IMR-90 (cell line): Measurements from ENCODE around the gene NAA10. TPM values are rescaled to one million over a fixed set of nuclear protein-coding genes. Genes with fewer than 3 reads are reported as not detected.

Source experiments
- ATAC-seq: fragments of 200-7000 bp; cut with Tn5 transposase; 2 replicates; pipeline ENCODE4 v1.9.1; 2020; ENCODE audit warnings: low read depth, mild to moderate bottlenecking, moderate library complexity
- BruUV-seq: library from RNA; stranded (reverse); fragments of 400-500 nt; replicated peaks from 2 replicates; lab custom pipeline; 2021; lab: Mats Ljungman, UMichigan
- CTCF ChIA-PET: fragments of 300-600 bp; formaldehyde crosslinking; extraction: SDS; loops from one replicate; lab custom pipeline; 2021; ENCODE audit warnings: antibody characterized with exemption; lab: Yijun Ruan, JAX
- POLR2A ChIA-PET: fragments of 300-600 bp; sonication (Branson Sonifier 250); formaldehyde crosslinking; loops from one replicate; lab custom pipeline; 2022; ENCODE audit warnings: antibody characterized with exemption; ENCODE audit not compliant: unreplicated experiment; lab: Charles Lee
- DNase-seq: peaks from one replicate; pipeline ENCODE4 v3.0.0; 2013
- H2AFZ ChIP-seq: replicated peaks from 2 replicates; pipeline ENCODE3; 2013; ENCODE audit warnings: low read length, mild to moderate bottlenecking; ENCODE audit not compliant: poor library complexity
- H2AK5ac ChIP-seq: 2 replicates; pipeline ENCODE4 v1.6.1; 2013; ENCODE audit warnings: low read depth, low read length, inconsistent platforms
- H2AK9ac ChIP-seq: replicated peaks from 2 replicates; pipeline ENCODE3; 2013; ENCODE audit warnings: mild to moderate bottlenecking, low read depth, low read length, moderate library complexity; ENCODE audit not compliant: poor library complexity
- H2BK120ac ChIP-seq: 2 replicates; pipeline ENCODE4 v1.6.1; 2013; ENCODE audit warnings: low read depth, low read length, inconsistent platforms
- H2BK15ac ChIP-seq: 3 replicates; pipeline ENCODE4 v1.6.1; 2013; ENCODE audit warnings: low read depth, low read length, inconsistent platforms
- H2BK20ac ChIP-seq: 2 replicates; pipeline ENCODE4 v1.6.1; 2013; ENCODE audit warnings: low read depth, mild to moderate bottlenecking, inconsistent platforms, low read length, moderate library complexity
- H2BK5ac ChIP-seq: 2 replicates; pipeline ENCODE4 v1.6.1; 2013; ENCODE audit warnings: mild to moderate bottlenecking, low read depth, low read length, inconsistent platforms; ENCODE audit not compliant: poor library complexity, severe bottlenecking
- H3K14ac ChIP-seq: replicated peaks from 2 replicates; pipeline ENCODE4 v1.6.1; 2013; ENCODE audit warnings: low read depth, low read length, inconsistent platforms
- H3K18ac ChIP-seq: 2 replicates; pipeline ENCODE4 v1.6.1; 2013; ENCODE audit warnings: low read depth, low read length, control low read depth
- H3K23ac ChIP-seq: 2 replicates; pipeline ENCODE4 v1.6.1; 2013; ENCODE audit warnings: low read depth, low read length, inconsistent platforms
- H3K27ac ChIP-seq: 2 replicates; pipeline ENCODE4 v1.5.1; 2013; ENCODE audit warnings: mild to moderate bottlenecking, control low read depth, low read length; ENCODE audit not compliant: insufficient read depth
- H3K27me3 ChIP-seq: 2 replicates; pipeline ENCODE4 v1.6.1; 2013; ENCODE audit warnings: low read length; ENCODE audit not compliant: control insufficient read depth, insufficient read depth
- H3K36me3 ChIP-seq: 2 replicates; pipeline ENCODE4 v1.6.1; 2013; ENCODE audit warnings: low read length, mixed read lengths; ENCODE audit not compliant: control insufficient read depth, insufficient read depth
- H3K4ac ChIP-seq: 2 replicates; pipeline ENCODE4 v1.6.1; 2013; ENCODE audit warnings: low read depth, low read length, inconsistent platforms
- H3K4me1 ChIP-seq: 2 replicates; pipeline ENCODE4 v1.6.1; 2013; ENCODE audit warnings: low read length, mixed read lengths; ENCODE audit not compliant: control insufficient read depth, insufficient read depth
- H3K4me2 ChIP-seq: 2 replicates; pipeline ENCODE4 v1.6.1; 2013; ENCODE audit warnings: low read depth, mild to moderate bottlenecking, control low read depth, low read length, moderate library complexity
- H3K4me3 ChIP-seq: 2 replicates; pipeline ENCODE4 v1.5.1; 2013; ENCODE audit warnings: low read depth, mild to moderate bottlenecking, control low read depth, low read length, moderate library complexity; ENCODE audit not compliant: insufficient read depth
- H3K56ac ChIP-seq: 2 replicates; pipeline ENCODE4 v1.6.1; 2013; ENCODE audit warnings: low read length, inconsistent platforms; ENCODE audit not compliant: insufficient read depth; ENCODE audit errors: extremely low read depth
- H3K79me1 ChIP-seq, 2 experiments: 2 replicates each; pipeline ENCODE4 v1.6.1; 2013; ENCODE audit warnings: low read length in 2 of 2, inconsistent platforms in 1 of 2, low read depth in 1 of 2
- H3K9ac ChIP-seq: 2 replicates; pipeline ENCODE4 v1.6.1; 2013; ENCODE audit warnings: low read depth, low read length, control low read depth
- H3K9me1 ChIP-seq: 2 replicates; pipeline ENCODE4 v1.6.1; 2013; ENCODE audit warnings: low read length, inconsistent platforms; ENCODE audit not compliant: insufficient read depth
- H3K9me3 ChIP-seq: 2 replicates; pipeline ENCODE4 v1.6.1; 2013; ENCODE audit warnings: low read length; ENCODE audit not compliant: control insufficient read depth, insufficient read depth
- H4K20me1 ChIP-seq: 2 replicates; pipeline ENCODE4 v1.6.1; 2013; ENCODE audit warnings: low read length, inconsistent platforms; ENCODE audit not compliant: insufficient read depth
- H4K5ac ChIP-seq: 2 replicates; pipeline ENCODE4 v1.6.1; 2013; ENCODE audit warnings: mild to moderate bottlenecking, low read depth, low read length, control low read depth
- H4K8ac ChIP-seq, 2 experiments: 2 replicates each; pipeline ENCODE4 v1.6.1; 2013; ENCODE audit warnings: low read depth in 2 of 2, low read length in 2 of 2, control low read depth in 1 of 2, inconsistent platforms in 1 of 2
- H4K91ac ChIP-seq: 2 replicates; pipeline ENCODE4 v1.6.1; 2013; ENCODE audit warnings: low read depth, low read length, inconsistent platforms; ENCODE audit not compliant: insufficient read depth
- MAZ ChIP-seq: IDR thresholded peaks from 2 replicates; pipeline ENCODE4 v1.6.1; 2012; ENCODE audit warnings: low read depth, mild to moderate bottlenecking, low read length, improper control_type of control experiment, moderate library complexity, borderline replicate concordance
- SMC3 ChIP-seq: fragments of 150-350 bp; IDR thresholded peaks from 2 replicates; pipeline ENCODE4 v1.6.1; 2016; ENCODE audit warnings: low read depth, mild to moderate bottlenecking, antibody characterized with exemption, low read length, moderate library complexity
- WGBS, 2 experiments: methylation state at CpG; one replicate each; pipeline versions ENCODE4 v1.1.5 to v1.1.7; 2013; ENCODE audit warnings: missing lambda C conversion rate in 2 of 2; ENCODE audit not compliant: insufficient read length in 1 of 2; ENCODE audit errors: extremely low coverage in 2 of 2; 5-methylcytosine and 5-hydroxymethylcytosine counted together
- dilution Hi-C: fragments of 300-500 bp; cut with HindIII; formaldehyde crosslinking; loops from one replicate; pipeline ENCODE4 v1.14.3; 2018; ENCODE audit warnings: low sequenced_read_pairs; ENCODE audit not compliant: unreplicated experiment
- in situ Hi-C: fragments of 300-500 bp; cut with MboI; formaldehyde crosslinking; loops from 3 replicates; pipeline ENCODE4 v1.14.3; 2019; ENCODE audit warnings: low sequenced_read_pairs, inconsistent platforms, mixed read lengths
- intact Hi-C: fragments of 100-400 bp; cut with micrococcal nuclease; formaldehyde crosslinking; loops from 2 replicates; pipeline ENCODE4 v1.10.0; 2022
- polyA plus RNA-seq, 3 experiments: library from polyadenylated mRNA; depleted of rRNA; stranded (reverse); fragments of >200 nt; gene quantifications; 2 replicates each; pipeline ENCODE4 v1.2.3, GENCODE V29; 2012; ENCODE audit warnings: low replicate concordance in 1 of 3
- total RNA-seq: library from RNA; depleted of rRNA; stranded (reverse); fragments of >200 nt; gene quantifications from 2 replicates; pipeline ENCODE4 v1.2.3, GENCODE V29; 2012

The NAA10 gene
- total and polyA plus RNA-seq, 2 of the 4 experiments (the other 2 are of a cell fraction): 98.6 to 172 TPM

DNA sequence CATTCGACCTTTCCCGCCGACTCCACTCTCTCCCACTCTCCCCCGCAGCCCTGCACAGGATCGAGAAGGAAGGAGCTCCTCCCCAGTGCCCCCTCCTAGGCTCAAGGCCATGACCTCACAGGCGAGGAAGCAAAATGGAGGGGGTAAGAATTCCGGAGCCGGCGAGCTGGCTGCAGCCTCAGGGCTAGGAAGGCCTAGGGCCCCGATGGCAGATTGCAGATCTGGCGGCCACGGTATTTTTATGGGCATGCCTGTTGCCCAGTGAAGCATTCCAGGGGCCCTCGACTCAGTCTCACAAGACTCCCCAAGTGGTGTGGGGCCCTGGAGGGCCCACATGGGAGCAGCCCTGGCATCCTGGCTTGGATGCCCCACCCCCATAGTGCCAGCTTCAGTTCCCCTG, 47.9 kb downstream of the NAA10 start:
- TF ChIP-seq SMC3 (no peak), MAZ (no peak)
- Histone ChIP-seq H3K56ac (no peak overlapping the region), H3K36me3 (no peaks in the 10 kb centered on the region), H3K79me1 (no peaks in the 10 kb centered on the region), H3K9me3 (peaks cover 4% of the 10 kb centered on the region), H3K4me1 (no peaks in the 10 kb centered on the region), H2AFZ (no peak overlapping the region), H3K4me2 (no peak overlapping the region), H3K4ac (no peak overlapping the region), H3K4me3 (no peak overlapping the region), H2AK9ac (no peak overlapping the region), H4K5ac (no peak overlapping the region), H3K9ac (no peak overlapping the region), H3K18ac (no peak overlapping the region), H2BK15ac (no peak overlapping the region), H2AK5ac (no peak overlapping the region), H2BK20ac (no peak overlapping the region), H4K20me1 (no peaks in the 10 kb centered on the region), H4K91ac (no peak overlapping the region), H3K23ac (no peak overlapping the region), H3K27ac (no peak overlapping the region), H4K8ac (no peak overlapping the region), H3K14ac (no peak overlapping the region), H2BK120ac (no peak overlapping the region), H3K27me3 (peaks cover 59% of the 10 kb centered on the region), H2BK5ac (no peak overlapping the region), H3K9me1 (no peaks in the 10 kb centered on the region)
- POLR2A ChIA-PET: no interaction called here
- CTCF ChIA-PET: no interaction called here
- 60% methylated on average over 1 of the region's 13 CpGs; no CpG with 5 or more reads in 1 of the 2 experiments for WGBS, 2 experiments
- intact Hi-C loops (no loop called here), dilution Hi-C loops (no loop called here), in situ Hi-C loops (no loop called here)
- DNase-seq (no peak), ATAC-seq (no peak)
- no TSS peak for BruUV-seq
